Lower leg skin (tissue), 4 donors: ENCODE results near the gene TNPO2. TPM values are rescaled to one million over a fixed set of nuclear protein-coding genes. Genes with fewer than 3 reads are reported as not detected.

Experiments used
- DNase-seq, 2 donors: peaks; one replicate each; pipeline ENCODE4 v3.0.0-alpha.2; 2019; ENCODE audit warnings: low spot score in 2 of 2
- H3K4me3 ChIP-seq: fragments of 200-600 bp; sonication (generic); 2 replicates; pipeline ENCODE4 v1.5.1; 2017; ENCODE audit warnings: mild to moderate bottlenecking, low read depth; ENCODE audit not compliant: poor library complexity, severe bottlenecking
- CTCF ChIP-seq, 3 donors: fragments of 450-650 bp; IDR thresholded peaks; one replicate each; pipeline ENCODE4 v1.5.1; 2016; ENCODE audit warnings: antibody characterized with exemption in 3 of 3, mild to moderate bottlenecking in 3 of 3, moderate library complexity in 2 of 3
- POLR2A ChIP-seq, 2 donors: fragments of 450-650 bp; IDR thresholded peaks; one replicate each; pipeline ENCODE4 v1.6.1; 2016 to 2017; ENCODE audit warnings: antibody characterized with exemption in 2 of 2, mild to moderate bottlenecking in 1 of 2, moderate library complexity in 1 of 2
- WGBS, 2 donors: methylation state at CpG; one replicate each; pipeline ENCODE4 v1.1.5; 2018; 5-methylcytosine and 5-hydroxymethylcytosine counted together
- intact Hi-C: fragments of 100-400 bp; cut with DNase I; formaldehyde crosslinking; loops from one replicate; pipeline ENCODE4 v1.15.0; 2023; ENCODE audit warnings: low total_unique reads
- total RNA-seq, 4 donors: library from RNA; depleted of rRNA; stranded (reverse); fragments of >200 nt; gene quantifications; one replicate each; pipeline ENCODE4 v1.1.0, GENCODE V29; 2016

TNPO2 gene
- total RNA-seq, 4 donors from 2014 or later: 58.3 to 160 (median 89.9) TPM

GRCh38 chr19:12757544-12758274, 34.0 kb upstream of the TNPO2 start:
- DNase-seq: peak in 1 of 2 donors; percentile 92
- intact Hi-C loops: loop anchor here (2.0 kb wide), 1 partner anchor 41 kb away; no protein-coding TSS in a partner anchor
- 19% methylated on average over 22 to 23 of the region's 60 CpGs for WGBS, 2 donors
- no peak overlapping the region for H3K4me3 ChIP-seq
- no peak for TF ChIP-seq POLR2A (IDR thresholded peaks at IDR 0.05)
- peak in 1 of 3 donors; percentile 53 for TF ChIP-seq CTCF (IDR thresholded peaks at IDR 0.05)

- H3K4me3 ChIP-seq: no peak overlapping the region
- 84 to 88% methylated on average over 19 of the region's 19 CpGs for WGBS, 2 donors
- DNase-seq: no peak
- TF ChIP-seq CTCF (IDR thresholded peaks at IDR 0.05) (no peak), POLR2A (IDR thresholded peaks at IDR 0.05) (no peak)
- intact Hi-C loops: loop anchor here (2.0 kb wide), 1 partner anchor 40 kb away; no protein-coding TSS in a partner anchor
Measured at GRCh38 chr19:12756150-12756883, 32.6 kb upstream of the TNPO2 start.

DNA sequence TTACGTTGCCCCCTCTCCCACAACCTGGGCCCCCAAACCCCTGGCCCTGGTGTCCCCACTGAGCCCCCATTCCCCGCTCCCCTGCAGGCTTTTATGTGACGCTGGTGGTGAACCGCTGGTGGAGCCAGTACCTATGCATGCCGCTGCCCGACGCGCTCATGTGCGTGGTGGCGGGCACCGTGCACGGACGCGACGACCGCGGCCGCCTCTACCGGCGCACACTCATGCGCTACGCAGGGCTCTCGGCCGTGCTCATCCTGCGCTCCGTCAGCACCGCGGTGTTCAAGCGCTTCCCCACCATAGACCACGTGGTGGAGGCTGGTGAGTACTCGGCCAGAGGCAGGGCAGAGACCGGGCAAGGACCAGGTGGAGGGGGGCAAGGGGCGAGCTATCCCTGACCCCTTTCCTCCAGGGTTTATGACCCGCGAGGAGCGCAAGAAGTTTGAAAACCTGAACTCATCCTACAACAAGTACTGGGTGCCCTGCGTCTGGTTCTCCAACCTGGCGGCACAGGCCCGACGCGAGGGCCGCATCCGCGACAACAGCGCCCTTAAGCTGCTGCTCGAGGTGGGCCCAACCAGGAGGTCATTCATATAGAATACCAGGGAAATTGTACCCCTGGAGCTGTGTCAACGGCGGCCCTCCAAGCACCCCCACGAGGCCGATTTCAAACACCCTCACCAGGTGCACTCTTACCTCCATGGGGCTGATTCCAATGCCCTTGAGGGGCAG, 30.9 kb upstream of the TNPO2 start:
- DNase-seq: no peak
- intact Hi-C loops: no loop called here
- no peak for TF ChIP-seq CTCF (IDR thresholded peaks at IDR 0.05)
- TF ChIP-seq POLR2A (IDR thresholded peaks at IDR 0.05): no peak
- no peak overlapping the region for H3K4me3 ChIP-seq
- 80 to 83% methylated on average over 26 to 48 of the region's 50 CpGs for WGBS, 2 donors

DNA sequence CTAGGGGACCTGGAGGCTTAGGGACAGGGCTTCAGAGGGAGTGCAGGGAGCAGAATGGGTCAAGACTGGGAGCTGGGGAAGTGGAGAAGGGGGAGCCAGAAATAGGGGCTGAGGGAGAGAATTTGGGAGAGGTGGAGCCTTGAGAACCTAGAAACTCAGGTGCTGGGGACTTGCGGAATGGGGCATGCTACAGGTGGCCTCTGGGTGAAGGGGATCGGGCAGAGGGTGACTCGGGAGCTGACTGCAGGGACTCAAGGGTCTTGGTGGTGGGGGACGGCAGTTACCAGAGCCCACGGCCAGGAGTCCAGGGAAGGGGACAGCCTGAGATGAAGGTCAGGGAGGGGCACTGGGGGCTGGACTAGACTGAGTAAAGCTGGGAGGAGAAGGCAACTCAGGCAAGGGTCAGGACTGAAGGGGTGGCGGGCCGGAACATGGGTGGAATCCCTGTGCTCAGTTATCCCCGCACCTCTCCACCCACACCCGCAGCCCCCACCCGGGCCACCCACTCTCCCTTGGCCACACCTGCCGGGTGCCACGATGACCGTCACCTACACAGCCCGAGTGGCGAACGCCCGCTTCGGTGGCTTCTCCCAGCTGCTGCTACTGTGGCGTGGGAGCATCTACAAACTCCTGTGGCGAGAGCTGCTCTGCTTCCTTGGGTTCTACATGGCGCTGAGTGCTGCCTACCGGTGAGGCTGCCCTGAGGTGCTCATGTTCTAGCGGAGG, 28.5 kb upstream of the TNPO2 start:
- TF ChIP-seq CTCF (IDR thresholded peaks at IDR 0.05) (no peak), POLR2A (IDR thresholded peaks at IDR 0.05) (no peak)
- no peak overlapping the region for H3K4me3 ChIP-seq
- no peak for DNase-seq
- intact Hi-C loops: no loop called here
- WGBS, 2 donors: 74 to 77% methylated on average over 23 of the region's 23 CpGs

DNA sequence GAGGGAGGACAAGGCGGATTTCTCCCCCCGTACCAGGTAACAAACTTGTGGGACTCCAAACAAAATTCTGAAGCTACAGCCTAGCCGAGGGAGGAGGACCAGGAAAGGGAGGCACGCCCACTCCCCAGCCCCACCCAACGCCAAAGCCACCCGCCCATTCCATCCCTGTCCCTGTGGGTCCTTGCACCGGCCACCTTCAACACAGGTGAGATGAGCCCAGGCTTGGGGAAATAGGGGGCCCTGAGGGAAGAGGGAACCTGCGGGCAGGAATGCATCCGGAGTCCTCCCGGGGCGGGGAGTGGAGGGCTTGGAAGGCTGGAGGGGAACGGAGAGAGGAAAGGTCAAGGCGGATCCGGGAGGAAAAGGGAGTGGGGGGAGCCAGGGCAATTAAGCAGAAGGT, 27.9 kb upstream of the TNPO2 start, which contains the start of gene BEST2:
Gene BEST2, plus strand, starts transcription at position 157 of the 400 bp plus-strand sequence. CDS start 802 bp downstream, outside the sequence.
- TF ChIP-seq POLR2A (IDR thresholded peaks at IDR 0.05): no peak
- TF ChIP-seq CTCF (IDR thresholded peaks at IDR 0.05): no peak
- intact Hi-C loops: no loop called here
- DNase-seq: no peak
- 29 to 35% methylated on average over 14 of the region's 14 CpGs for WGBS, 2 donors
- no peak within 1 kb of the TSS for H3K4me3 ChIP-seq
